ENCODE measurements around the gene WSCD2.

WSCD2 gene

DNA sequence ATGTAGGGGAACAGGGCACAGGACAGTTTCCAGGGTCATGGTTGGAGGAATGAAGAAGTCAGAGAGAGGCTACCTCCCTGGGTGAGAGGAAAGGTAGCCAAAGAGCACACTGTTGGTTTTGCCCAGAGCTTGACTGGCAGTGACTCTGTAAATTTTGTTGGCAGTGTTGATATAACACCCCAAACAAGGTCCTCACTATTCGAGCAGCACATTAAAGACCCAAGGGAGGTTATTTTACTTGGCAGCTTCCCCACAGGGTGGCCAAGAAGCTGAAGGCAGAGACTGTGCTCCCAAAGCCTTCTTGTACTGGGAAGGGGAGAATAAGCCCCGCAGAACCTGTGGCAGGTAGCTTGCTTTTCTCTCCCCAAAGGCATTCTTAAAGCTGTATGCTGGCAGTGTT is 40.6 kb downstream of the WSCD2 start:
- no peaks in the 10 kb centered on the region for H3K36me3 ChIP-seq (ENCODE audit: control insufficient read depth, insufficient read depth, low read length, severe bottlenecking)
- H3K4me3 ChIP-seq (ENCODE audit: low read length) = no peak overlapping the region
- no peaks in the 10 kb centered on the region for H3K4me1 ChIP-seq (ENCODE audit: control insufficient read depth, insufficient read depth, low read length)
- no peak for DNase-seq (ENCODE audit: low read depth)
- H3K9me3 ChIP-seq (ENCODE audit: control insufficient read depth, low read length) = no peaks in the 10 kb centered on the region
- H3K9ac ChIP-seq (ENCODE audit: low read length) = no peak overlapping the region
- peaks cover 30% of the 10 kb centered on the region for H3K27me3 ChIP-seq (replicated peaks; ENCODE audit: control insufficient read depth, insufficient read depth, low read length)

DNA sequence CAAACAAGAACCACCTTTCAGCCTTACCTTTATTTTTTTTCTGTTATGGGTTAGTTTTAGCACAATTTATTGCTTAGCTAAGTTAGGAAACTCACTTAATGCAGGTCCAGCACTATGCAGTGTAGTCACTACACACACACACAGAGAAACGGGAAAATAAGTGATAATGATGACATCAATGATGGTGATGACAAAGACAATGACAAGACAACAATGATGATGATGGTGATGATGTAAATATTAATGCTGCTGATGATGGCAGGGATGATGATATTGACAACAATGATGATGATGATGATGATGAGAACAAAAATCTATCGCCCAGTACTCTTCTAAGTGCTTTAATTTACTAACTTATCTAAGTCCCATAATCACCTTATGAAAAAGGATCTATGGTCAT is 41.1 kb downstream of the WSCD2 start:
- H3K9ac ChIP-seq (ENCODE audit: low read length) = no peak overlapping the region
- H3K4me1 ChIP-seq (ENCODE audit: control insufficient read depth, insufficient read depth, low read length) = no peaks in the 10 kb centered on the region
- no peaks in the 10 kb centered on the region for H3K36me3 ChIP-seq (ENCODE audit: control insufficient read depth, insufficient read depth, low read length, severe bottlenecking)
- no peak for DNase-seq (ENCODE audit: low read depth)
- H3K4me3 ChIP-seq (ENCODE audit: low read length) = no peak overlapping the region
- H3K9me3 ChIP-seq (ENCODE audit: control insufficient read depth, low read length) = no peaks in the 10 kb centered on the region
- H3K27me3 ChIP-seq (replicated peaks; ENCODE audit: control insufficient read depth, insufficient read depth, low read length) = peaks cover 30% of the 10 kb centered on the region

DNA sequence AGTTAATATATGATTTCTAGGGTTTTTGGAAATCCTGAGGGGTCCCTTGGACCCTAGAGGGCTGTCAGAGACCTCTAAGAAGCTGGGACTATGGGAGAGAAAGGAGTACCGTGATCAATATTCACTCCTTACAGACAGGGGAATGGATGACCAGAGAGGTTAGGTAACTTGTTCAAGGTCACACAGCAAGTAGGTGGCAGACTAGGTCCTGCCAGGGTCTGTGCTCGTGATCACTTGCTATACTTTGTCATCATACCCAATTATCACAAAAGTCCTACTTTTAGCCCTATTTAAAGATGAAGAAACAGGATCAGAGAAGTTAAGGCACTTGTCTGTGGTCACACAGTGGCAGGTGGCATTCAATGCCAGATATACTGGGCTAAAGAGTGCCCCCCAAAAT is 42.9 kb downstream of the WSCD2 start:
- Histone ChIP-seq H3K9ac (ENCODE audit: low read length) (no peak overlapping the region), H3K9me3 (ENCODE audit: control insufficient read depth, low read length) (peaks cover 3% of the 10 kb centered on the region), H3K4me3 (ENCODE audit: low read length) (no peak overlapping the region), H3K27me3 (replicated peaks; ENCODE audit: control insufficient read depth, insufficient read depth, low read length) (peaks cover 30% of the 10 kb centered on the region), H3K36me3 (ENCODE audit: control insufficient read depth, insufficient read depth, low read length, severe bottlenecking) (no peaks in the 10 kb centered on the region), H3K4me1 (ENCODE audit: control insufficient read depth, insufficient read depth, low read length) (no peaks in the 10 kb centered on the region)
- no peak for DNase-seq (ENCODE audit: low read depth)

DNA sequence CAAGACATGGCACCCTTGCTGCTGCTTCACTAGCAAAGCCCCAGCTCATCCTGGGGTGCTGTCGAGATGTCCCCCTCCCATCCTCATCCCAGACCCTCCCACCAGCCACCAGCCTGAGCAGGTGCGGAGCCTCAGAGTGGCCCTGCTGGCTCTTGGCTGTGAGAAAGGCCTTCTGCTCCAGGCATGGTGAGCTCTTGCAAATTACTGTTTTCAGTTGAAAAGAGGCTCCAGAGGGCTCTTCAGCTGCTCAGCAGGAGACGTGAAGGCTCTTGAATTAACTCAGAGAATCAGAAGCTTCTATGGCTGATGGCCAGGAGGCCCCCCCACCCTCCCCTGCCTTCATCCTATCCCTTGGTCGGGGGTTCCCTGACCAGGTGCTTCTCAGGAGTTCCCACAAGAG is 44.1 kb downstream of the WSCD2 start:
- peaks cover 24% of the 10 kb centered on the region for H3K27me3 ChIP-seq (replicated peaks; ENCODE audit: control insufficient read depth, insufficient read depth, low read length)

DNA sequence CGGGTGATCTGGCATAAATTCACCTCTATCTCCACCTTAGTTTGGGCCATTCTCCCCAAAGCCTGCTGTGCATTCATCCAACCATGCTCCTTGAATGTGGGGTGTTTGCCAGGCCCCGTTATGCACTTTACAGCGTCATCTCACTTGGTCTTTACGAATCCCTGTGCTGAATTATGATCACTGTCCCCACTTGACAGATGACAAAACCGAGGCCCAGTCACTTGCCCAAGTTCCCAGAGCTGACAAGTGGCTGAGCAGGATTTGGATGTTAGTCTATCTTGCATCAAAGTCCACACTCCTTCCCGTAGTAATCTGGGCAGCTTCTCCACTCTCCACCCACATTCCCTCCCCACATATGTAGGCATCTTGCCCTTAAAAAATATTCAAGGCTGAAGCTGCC is 44.8 kb downstream of the WSCD2 start:
- Histone ChIP-seq H3K27me3 (replicated peaks; ENCODE audit: control insufficient read depth, insufficient read depth, low read length) (peaks cover 16% of the 10 kb centered on the region), H3K4me1 (ENCODE audit: control insufficient read depth, insufficient read depth, low read length) (no peaks in the 10 kb centered on the region), H3K9ac (ENCODE audit: low read length) (no peak overlapping the region), H3K9me3 (ENCODE audit: control insufficient read depth, low read length) (peaks cover 12% of the 10 kb centered on the region), H3K4me3 (ENCODE audit: low read length) (no peak overlapping the region), H3K36me3 (ENCODE audit: control insufficient read depth, insufficient read depth, low read length, severe bottlenecking) (no peaks in the 10 kb centered on the region)
- no peak for DNase-seq (ENCODE audit: low read depth)

More for the DNA sequence above, 44.1 kb downstream of the WSCD2 start:
- H3K4me1 ChIP-seq (ENCODE audit: control insufficient read depth, insufficient read depth, low read length) = no peaks in the 10 kb centered on the region
- DNase-seq (ENCODE audit: low read depth) = no peak
- peaks cover 9% of the 10 kb centered on the region for H3K9me3 ChIP-seq (ENCODE audit: control insufficient read depth, low read length)
- no peaks in the 10 kb centered on the region for H3K36me3 ChIP-seq (ENCODE audit: control insufficient read depth, insufficient read depth, low read length, severe bottlenecking)
- H3K4me3 ChIP-seq (ENCODE audit: low read length) = no peak overlapping the region
- H3K9ac ChIP-seq (ENCODE audit: low read length) = no peak overlapping the region

DNA sequence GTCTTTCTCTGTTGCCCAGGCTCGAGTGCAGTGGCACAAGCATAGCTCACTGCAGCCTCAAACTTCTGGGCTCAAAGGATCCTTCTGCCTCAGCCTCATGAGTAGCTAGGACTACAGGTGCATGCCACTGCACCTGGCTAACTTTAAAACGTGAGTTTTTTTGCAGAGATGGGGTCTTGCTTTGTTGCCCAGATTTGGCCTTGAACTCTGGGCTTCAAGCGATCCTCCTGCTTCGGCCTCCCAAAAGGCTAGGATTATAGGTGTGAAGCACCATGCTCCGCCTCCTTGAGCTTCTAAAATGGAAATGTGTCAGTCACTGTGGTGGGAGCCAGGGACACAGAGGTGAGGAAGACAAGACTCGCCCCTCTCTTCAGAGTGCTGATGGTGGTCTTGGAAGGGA is 45.6 kb downstream of the WSCD2 start:
- H3K27me3 ChIP-seq (replicated peaks; ENCODE audit: control insufficient read depth, insufficient read depth, low read length) = peaks cover 16% of the 10 kb centered on the region
- no peak overlapping the region for H3K4me3 ChIP-seq (ENCODE audit: low read length)
- no peak for DNase-seq (ENCODE audit: low read depth)
- no peaks in the 10 kb centered on the region for H3K4me1 ChIP-seq (ENCODE audit: control insufficient read depth, insufficient read depth, low read length)
- no peak overlapping the region for H3K9ac ChIP-seq (ENCODE audit: low read length)
- H3K9me3 ChIP-seq (ENCODE audit: control insufficient read depth, low read length) = peaks cover 12% of the 10 kb centered on the region
- no peaks in the 10 kb centered on the region for H3K36me3 ChIP-seq (ENCODE audit: control insufficient read depth, insufficient read depth, low read length, severe bottlenecking)

DNA sequence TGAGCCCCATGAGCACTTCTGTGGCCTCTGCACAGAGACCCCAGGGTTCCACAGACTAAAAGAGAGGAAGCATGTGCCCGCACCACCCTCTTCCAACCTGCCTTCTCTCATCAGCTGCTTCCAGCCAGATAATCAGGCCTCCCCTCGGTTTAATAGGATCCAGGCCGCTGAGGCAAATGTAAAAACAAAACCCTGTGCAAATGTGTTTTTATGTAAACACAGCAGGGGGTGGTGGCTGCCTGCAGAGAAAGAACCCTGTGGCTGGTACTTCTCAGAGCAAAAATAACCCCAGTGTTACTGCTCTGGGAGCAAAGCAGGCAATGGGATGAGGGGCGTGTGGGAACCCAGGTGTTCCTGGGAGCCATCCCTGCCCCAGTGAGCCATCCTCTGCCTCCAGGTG is 46.2 kb downstream of the WSCD2 start:
- H3K9me3 ChIP-seq (ENCODE audit: control insufficient read depth, low read length) = peaks cover 12% of the 10 kb centered on the region
- no peaks in the 10 kb centered on the region for H3K4me1 ChIP-seq (ENCODE audit: control insufficient read depth, insufficient read depth, low read length)
- H3K36me3 ChIP-seq (ENCODE audit: control insufficient read depth, insufficient read depth, low read length, severe bottlenecking) = no peaks in the 10 kb centered on the region
- H3K9ac ChIP-seq (ENCODE audit: low read length) = no peak overlapping the region
- peak; percentile 3 for DNase-seq (ENCODE audit: low read depth)
- H3K27me3 ChIP-seq (replicated peaks; ENCODE audit: control insufficient read depth, insufficient read depth, low read length) = peaks cover 12% of the 10 kb centered on the region
- no peak overlapping the region for H3K4me3 ChIP-seq (ENCODE audit: low read length)

DNA sequence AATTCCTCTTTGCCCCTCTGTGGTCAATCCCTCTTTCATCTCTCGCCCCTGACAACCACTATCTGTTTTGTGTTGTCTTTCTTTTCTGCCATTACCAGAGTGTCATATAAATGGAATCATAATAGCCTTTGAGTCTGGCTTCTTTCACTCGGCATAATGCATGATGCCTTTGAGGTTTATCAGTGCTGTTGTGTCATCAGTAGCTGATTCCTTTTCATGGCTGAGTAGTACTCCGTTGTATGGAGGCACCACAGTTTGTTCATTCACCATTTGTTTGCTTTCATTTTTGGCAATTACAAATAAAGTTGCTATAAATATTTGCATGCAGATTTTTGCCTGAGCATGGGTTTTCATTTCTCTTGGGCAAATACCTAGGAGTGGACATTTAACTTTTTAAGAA is 47.2 kb downstream of the WSCD2 start:
- Histone ChIP-seq H3K27me3 (replicated peaks; ENCODE audit: control insufficient read depth, insufficient read depth, low read length) (peaks cover 4% of the 10 kb centered on the region), H3K4me3 (ENCODE audit: low read length) (no peak overlapping the region), H3K4me1 (ENCODE audit: control insufficient read depth, insufficient read depth, low read length) (no peaks in the 10 kb centered on the region), H3K9ac (ENCODE audit: low read length) (no peak overlapping the region), H3K36me3 (ENCODE audit: control insufficient read depth, insufficient read depth, low read length, severe bottlenecking) (no peaks in the 10 kb centered on the region), H3K9me3 (ENCODE audit: control insufficient read depth, low read length) (peaks cover 12% of the 10 kb centered on the region)
- no peak for DNase-seq (ENCODE audit: low read depth)

DNA sequence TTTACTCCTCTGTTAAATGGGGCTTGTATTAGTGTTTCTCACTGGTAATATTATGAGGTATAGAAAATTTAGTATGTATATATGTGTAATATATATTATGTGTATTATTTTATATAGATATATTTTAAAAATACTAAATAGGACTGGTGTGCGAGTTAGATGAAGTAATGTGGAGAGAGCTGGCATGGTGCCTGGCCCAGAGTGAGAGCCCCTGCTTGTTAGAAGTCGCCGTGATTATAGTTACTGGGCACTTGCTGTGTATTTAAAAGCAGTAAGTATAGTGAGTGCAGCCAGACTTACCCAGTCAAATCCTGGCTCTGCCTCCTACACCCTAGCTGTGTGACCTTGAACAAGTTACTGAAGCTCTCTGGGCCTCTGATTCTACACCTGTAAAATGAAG is 48.0 kb downstream of the WSCD2 start:
- Histone ChIP-seq H3K4me1 (ENCODE audit: control insufficient read depth, insufficient read depth, low read length) (no peaks in the 10 kb centered on the region), H3K9ac (ENCODE audit: low read length) (no peak overlapping the region), H3K9me3 (ENCODE audit: control insufficient read depth, low read length) (peaks cover 12% of the 10 kb centered on the region), H3K36me3 (ENCODE audit: control insufficient read depth, insufficient read depth, low read length, severe bottlenecking) (no peaks in the 10 kb centered on the region), H3K4me3 (ENCODE audit: low read length) (no peak overlapping the region), H3K27me3 (replicated peaks; ENCODE audit: control insufficient read depth, insufficient read depth, low read length) (peaks cover 7% of the 10 kb centered on the region)
- no peak for DNase-seq (ENCODE audit: low read depth)

DNA sequence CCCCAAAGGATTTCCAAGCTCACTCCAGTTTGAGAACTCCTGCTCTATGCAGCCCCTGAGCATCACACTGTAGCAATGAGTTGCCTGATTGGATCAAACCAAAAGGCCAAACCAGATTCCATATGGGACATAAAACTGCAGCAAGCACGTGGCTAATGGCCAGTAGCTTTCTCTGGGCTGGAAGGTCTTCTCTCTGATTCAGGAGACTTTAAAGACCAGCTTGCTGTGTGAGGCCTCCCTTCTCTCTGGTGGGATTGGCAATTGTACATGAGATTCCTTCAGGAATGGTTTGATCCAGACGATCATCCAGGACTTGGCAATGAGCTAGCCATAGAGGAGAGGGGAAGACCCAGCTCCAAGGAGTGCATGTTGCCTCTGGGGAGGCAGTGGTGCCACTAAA is 50.2 kb downstream of the WSCD2 start:
- no peaks in the 10 kb centered on the region for H3K4me1 ChIP-seq (ENCODE audit: control insufficient read depth, insufficient read depth, low read length)
- no peak overlapping the region for H3K9ac ChIP-seq (ENCODE audit: low read length)

DNA sequence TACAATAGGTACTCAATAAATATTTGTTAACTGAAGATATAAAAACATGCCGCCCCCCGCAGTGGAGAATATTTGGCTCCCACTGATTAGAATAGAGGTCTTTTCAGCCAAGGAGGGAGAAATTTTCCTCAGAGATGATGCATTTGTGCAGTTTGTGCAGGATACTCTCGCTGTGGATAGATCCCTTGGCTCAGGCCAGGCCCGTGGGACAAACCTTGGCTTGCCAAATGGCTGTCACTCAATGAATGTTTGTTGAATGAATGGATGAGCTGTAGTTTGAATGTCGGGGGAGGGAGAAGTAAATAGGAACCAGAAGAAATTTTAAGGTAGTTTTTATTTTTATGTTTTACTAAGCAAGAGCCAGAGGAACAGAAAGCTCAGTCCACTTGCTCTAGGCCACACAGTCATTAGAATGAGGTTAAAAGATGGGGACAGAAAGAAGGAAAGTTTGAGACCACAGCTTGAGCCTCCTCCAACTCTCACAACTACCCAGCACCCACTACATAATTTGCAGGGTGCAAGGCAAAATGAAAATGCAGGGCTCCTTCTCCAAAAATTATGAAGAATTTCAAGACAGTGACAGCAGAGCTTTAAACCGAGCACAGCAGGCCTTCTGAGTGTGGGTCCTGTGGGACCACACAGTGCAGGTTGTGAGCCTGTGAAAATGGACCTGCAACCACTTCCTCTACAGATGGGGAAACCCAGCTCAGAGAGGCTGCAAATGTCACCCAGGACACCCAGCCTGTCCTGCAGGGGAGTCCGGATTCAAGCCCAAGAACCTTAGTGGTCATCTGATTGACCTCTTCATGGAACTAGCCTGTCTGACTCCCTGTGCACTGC is 51.4 kb downstream of the WSCD2 start:
- no peak overlapping the region for H3K9ac ChIP-seq (ENCODE audit: low read length)
- H3K4me1 ChIP-seq (ENCODE audit: control insufficient read depth, insufficient read depth, low read length) = no peaks in the 10 kb centered on the region
- no peaks in the 10 kb centered on the region for H3K36me3 ChIP-seq (ENCODE audit: control insufficient read depth, insufficient read depth, low read length, severe bottlenecking)
- H3K27me3 ChIP-seq (replicated peaks; ENCODE audit: control insufficient read depth, insufficient read depth, low read length) = peaks cover 6% of the 10 kb centered on the region
- no peak overlapping the region for H3K4me3 ChIP-seq (ENCODE audit: low read length)
- DNase-seq (ENCODE audit: low read depth) = no peak
- peaks cover 12% of the 10 kb centered on the region for H3K9me3 ChIP-seq (ENCODE audit: control insufficient read depth, low read length)

More for the DNA sequence above, 50.2 kb downstream of the WSCD2 start:
- H3K36me3 ChIP-seq (ENCODE audit: control insufficient read depth, insufficient read depth, low read length, severe bottlenecking) = no peaks in the 10 kb centered on the region
- H3K9me3 ChIP-seq (ENCODE audit: control insufficient read depth, low read length) = peaks cover 12% of the 10 kb centered on the region
- H3K27me3 ChIP-seq (replicated peaks; ENCODE audit: control insufficient read depth, insufficient read depth, low read length) = peaks cover 8% of the 10 kb centered on the region
- no peak overlapping the region for H3K4me3 ChIP-seq (ENCODE audit: low read length)
- DNase-seq (ENCODE audit: low read depth) = no peak

DNA sequence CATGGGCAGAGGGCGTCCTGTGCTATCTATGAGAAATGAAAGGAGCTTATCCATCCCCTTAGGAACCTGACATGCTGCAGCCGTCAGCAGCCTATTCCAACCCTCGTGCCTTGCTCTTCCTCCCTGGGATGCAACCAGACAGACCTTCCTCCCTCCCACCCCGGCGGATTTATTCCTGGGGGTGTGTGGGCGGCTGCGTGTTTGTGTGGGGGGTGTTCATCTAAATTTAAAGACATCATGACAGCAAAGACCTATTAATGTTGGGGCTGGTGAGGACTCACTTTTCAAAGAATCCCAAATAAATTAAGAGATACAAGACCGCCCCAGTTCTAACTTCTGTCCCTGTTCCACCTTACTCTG is 52.0 kb downstream of the WSCD2 start:
- Histone ChIP-seq H3K9me3 (ENCODE audit: control insufficient read depth, low read length) (peaks cover 12% of the 10 kb centered on the region), H3K36me3 (ENCODE audit: control insufficient read depth, insufficient read depth, low read length, severe bottlenecking) (no peaks in the 10 kb centered on the region), H3K27me3 (replicated peaks; ENCODE audit: control insufficient read depth, insufficient read depth, low read length) (peaks cover 6% of the 10 kb centered on the region), H3K4me1 (ENCODE audit: control insufficient read depth, insufficient read depth, low read length) (no peaks in the 10 kb centered on the region), H3K4me3 (ENCODE audit: low read length) (no peak overlapping the region), H3K9ac (ENCODE audit: low read length) (no peak overlapping the region)
- DNase-seq (ENCODE audit: low read depth) = no peak
